LNCaP clone FGC (cell line): ENCODE data around the gene PRDM7.

Experiments used
- DNase-seq: peaks from one replicate; pipeline ENCODE4 v3.0.0-alpha.2; 2011; ENCODE audit warnings: low read depth
- H3K4me3 ChIP-seq: 2 replicates; pipeline ENCODE4 v1.5.1; 2011; ENCODE audit warnings: mild to moderate bottlenecking, low read depth, low read length, control low read depth
- CTCF ChIP-seq: IDR thresholded peaks from 2 replicates; pipeline ENCODE4 v1.5.1; 2012; ENCODE audit warnings: mild to moderate bottlenecking; ENCODE audit not compliant: control insufficient read depth, insufficient read depth; ENCODE audit errors: extremely low read depth

The PRDM7 gene

GRCh38 chr16:90048737-90049330 is 28.3 kb downstream of the PRDM7 start:
- no peak for DNase-seq
- no peak overlapping the region for H3K4me3 ChIP-seq
- TF ChIP-seq CTCF: no peak

- DNase-seq: no peak
- no peak overlapping the region for H3K4me3 ChIP-seq
- TF ChIP-seq CTCF: no peak
Observed at GRCh38 chr16:90048347-90048722, 28.8 kb downstream of the PRDM7 start.

DNA sequence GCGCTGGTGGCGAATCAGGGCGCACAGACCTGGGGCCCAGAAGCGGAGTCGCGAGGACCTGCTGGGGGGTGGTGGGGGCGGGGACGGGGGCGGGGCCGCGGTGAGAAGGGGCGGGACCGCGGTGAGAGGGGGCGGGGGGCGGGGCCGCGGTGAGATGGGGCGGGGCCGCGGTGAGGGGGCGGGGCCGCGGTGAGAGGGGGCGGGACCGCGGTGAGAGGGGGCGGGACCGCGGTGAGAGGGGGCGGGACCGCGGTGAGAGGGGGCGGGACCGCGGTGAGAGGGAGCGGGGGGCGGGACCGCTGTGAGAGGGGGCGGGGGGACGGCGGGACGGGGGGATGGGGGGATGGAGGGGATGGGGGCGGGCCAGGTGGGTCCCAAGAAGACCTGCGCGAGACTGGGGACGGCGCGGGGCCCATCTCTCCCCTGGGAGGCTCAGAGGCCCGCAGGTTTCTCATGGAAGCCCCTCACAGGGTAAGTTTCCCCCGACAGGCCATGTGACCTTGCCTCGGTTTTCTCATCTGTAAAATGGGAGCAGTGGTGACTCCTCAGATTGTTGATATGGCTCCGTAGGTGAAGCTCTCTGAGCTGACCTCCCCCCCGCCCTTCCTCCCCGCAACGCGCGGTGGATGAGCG is 29.3 kb downstream of the PRDM7 start:
- peak overlapping the region; percentile 41 for H3K4me3 ChIP-seq
- DNase-seq: no peak
- TF ChIP-seq CTCF: no peak

DNA sequence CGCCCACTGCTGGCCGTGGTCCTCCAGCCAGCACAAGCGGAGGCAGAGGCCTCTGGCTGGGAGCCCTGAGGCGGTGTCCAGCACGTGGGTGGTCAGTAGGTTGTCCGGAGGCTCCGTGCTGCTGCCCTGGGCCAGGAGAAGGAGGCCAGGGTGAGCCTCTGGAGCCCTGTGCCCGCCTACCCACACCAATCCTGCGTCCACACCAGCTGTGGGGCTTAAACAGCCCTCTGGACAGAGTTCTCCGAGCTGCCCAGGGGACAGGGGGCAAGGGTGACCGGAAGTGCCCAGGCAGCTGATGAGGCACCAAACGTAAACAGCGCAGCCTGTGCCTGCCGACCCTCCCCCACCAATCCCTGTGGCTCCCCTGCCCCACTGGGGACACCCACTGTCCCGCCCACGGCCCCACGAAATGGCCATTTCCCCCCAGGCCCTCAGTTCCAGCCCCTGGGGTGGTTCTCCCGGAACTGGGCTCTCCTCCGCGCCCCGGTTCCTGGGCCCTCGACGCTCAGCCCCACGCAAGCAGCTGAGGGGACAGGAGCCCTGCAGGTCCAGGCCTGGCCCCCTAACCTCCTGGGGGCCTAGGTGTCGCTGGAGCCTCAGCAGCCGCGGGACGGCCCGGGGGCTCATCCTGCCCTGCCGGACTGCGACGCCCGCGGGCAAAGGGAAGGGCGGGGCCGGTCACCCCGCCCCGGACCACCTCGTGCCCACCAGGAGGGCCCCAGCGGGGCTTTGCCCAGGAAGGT is 30.0 kb downstream of the PRDM7 start:
- no peak for DNase-seq
- peak overlapping the region; percentile 41 for H3K4me3 ChIP-seq
- TF ChIP-seq CTCF: no peak

DNA sequence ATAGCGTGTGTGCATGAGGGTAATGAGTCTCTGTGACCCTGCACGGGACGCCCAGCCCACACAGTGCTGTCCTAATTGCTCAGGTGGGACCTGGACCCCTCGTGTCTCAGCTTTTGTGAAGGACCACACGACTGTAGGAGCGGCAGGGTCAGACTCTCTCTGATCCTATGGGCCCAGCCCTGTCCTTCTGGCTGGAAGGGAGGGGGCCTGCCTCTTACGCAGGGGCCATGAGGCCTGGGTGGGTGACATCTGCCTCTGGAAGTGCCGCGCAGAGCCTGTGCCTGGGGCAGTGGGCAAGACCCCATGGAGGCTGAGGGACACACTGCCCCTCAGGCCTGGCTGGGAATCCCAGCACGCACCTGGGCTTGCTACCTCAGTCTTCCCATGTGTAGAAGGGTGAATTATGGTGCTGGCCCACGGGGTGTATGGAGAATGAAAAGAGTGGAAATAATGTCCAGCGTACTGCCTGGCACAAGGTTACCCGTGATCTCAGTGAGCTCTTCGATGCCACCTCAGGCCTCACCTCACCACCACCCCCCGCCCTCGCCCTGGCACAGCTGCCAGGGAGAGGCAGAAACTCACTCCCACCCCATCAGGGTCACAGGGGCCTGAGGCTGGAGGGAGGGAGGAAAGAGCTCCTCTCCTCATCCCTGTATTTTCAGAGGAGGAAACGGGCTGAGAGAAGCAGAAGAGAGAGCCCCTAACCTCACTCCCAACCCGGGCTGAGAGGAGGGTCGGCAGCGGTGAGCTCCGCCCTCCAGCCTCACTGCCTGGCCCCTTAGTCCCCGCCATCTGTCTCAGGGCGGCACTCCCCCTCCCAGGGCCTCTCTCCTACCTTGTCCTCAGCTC is 30.8 kb downstream of the PRDM7 start:
- no peak for TF ChIP-seq CTCF
- DNase-seq: no peak
- peak overlapping the region; percentile 41; the same call in 1 of the 2 replicates for H3K4me3 ChIP-seq

DNA sequence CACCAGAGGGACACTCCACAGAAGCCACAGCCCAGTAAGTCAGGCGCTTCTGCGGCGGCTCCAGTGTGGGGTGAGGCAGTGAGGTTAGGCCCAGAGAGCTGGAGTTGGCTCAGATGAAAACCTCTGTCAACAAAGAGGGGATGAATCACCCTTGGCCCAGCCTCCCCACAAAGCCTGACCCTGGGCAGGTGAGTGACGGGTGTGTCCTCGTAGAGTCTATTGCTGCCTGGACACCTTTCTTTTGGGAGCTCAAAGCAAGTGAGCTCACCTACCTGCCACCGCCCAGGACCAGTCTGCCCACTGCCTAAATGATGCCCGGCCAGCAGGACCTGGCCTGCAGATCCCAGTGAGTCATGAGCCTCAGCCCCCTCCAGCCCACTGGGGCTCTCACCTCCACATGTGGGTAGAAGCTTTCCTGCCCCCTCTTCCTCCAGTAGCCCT is 33.0 kb downstream of the PRDM7 start:
- no peak for TF ChIP-seq CTCF
- H3K4me3 ChIP-seq: no peak overlapping the region
- no peak for DNase-seq
